Stimulated activated CD4-positive, alpha-beta T cell treated with anti-CD3 and anti-CD28 coated beads, Interleukin-4, amount 100 ng/mL, for 4 hours (primary cell): ENCODE measurements around the gene ZBTB12.
"Not testable (repeated sequence)": the region's sequence is repeated elsewhere in the genome, so short reads cannot be mapped to it uniquely, and the experiment has no call there.

Source experiments
- DNase-seq, 2 experiments: peaks; one replicate each; pipeline ENCODE4 v3.0.0-alpha.2; 2020

Gene ZBTB12

DNA sequence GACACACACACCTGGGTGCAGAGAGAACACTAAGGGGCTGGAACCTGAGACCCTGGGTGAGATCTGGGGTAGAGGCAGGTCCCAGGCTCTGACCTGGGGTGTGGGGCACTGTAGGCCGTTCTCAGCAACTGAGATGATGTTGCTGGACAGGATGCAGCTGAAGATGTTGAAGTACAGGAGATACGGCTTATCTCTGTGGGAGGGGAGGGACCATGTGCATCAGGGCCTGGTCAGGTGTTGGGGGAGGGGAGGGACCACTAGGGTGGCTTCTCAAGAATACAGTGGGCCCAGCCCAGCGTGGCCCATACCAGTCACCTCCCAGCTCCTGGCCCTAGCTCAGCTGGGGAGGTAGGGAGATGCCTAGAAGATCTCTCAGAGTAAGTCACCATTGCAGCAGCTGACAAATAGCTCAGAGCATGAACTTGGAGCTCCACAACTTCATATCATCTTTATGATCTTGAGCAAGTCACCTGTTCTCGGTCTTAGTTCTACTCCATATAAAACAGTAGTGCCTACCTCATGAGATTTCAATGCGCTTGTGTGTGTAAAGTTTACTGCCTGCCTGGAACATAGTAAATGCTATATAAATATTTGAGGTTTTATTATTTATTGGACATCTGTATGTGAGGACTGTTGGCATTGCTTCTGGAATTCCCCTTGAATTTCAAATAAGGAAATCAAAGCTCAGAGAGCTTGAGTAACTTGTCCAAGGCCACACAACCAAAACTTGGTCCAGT, 26.9 kb downstream of the ZBTB12 start:
- no peak for DNase-seq

DNA sequence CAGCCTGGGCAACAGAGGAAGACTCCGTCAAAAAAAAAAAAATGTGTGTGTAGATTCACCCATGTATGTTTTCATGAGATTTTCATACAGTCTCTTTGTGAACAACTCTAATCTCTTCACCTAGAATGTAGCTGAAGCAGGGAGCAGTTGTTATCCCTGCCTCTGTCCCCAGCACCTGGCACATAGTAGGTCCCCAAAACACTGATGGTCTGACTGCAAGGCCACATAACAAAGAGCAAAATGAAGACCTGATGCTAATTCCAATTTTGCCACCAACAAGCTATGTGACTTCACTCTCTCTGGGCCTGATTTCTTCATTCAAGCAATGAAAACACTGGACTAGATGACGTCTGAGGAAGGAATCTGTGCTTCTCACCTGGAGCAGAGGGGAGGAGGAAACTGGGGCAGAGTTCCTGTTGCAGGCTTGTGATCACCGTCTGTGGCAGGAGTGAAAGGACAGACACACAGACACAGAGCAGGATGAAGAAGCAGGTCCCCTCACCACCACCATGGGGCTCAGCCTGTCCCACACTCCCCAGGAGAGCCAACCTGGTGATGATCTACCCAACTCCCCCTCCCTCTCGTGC, 27.7 kb downstream of the ZBTB12 start:
- no peak for DNase-seq

DNA sequence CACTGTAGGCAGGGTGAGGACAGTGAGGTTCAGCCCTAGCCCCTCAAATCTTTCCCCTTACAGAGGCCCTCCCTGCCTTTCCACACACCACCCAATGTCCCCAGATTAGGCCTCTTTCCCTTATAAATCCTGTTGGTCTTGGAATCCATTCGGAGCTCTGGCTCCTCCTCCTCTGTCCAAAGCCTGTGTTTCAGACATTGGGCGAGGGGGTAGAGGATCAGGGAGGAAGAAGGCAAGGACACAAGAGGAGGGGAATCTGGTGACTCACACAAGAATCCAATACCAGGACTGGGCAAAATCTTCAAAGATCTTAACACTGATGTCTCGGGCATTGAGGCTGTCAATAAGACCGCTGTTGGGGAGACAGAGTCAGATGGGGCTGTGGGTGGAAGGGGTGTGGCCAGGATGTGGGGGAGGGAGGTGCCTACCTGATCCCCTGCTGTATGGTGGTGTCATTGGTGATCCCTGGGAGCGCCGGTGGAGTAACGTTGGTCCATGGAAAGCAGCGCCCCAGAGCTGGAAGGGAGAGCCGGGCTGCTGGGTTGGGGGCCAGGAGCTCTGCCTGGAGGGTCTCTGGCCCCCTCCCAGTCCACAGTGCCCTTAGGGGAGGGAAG, 30.7 kb downstream of the ZBTB12 start:
- no peak for DNase-seq

DNA sequence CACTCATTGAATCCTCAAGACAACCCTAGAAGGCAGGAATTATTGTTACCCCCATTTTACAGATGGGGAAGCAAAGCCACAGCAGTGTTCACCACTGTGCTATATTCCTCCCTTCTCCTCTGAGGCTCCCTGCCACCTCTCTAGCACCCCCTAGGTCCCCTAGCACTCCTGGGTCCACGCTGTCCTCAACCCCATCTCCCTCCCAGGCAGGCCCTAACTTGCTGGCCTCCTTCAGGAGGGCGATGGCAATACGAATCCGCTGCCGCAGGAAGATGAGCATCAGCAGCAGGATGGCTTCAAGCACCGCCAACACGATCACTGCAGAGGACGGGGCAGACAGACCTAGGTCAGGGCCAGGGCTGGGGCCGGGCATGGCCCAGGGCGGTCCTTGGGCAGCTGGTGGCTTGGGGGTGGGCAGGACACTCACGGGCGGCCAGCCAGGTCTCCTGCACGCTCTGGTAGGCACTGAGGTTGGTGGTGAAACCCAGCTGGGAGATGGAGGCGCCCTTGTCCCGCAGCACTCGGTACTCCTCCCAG, 31.4 kb downstream of the ZBTB12 start:
- no peak for DNase-seq

DNA sequence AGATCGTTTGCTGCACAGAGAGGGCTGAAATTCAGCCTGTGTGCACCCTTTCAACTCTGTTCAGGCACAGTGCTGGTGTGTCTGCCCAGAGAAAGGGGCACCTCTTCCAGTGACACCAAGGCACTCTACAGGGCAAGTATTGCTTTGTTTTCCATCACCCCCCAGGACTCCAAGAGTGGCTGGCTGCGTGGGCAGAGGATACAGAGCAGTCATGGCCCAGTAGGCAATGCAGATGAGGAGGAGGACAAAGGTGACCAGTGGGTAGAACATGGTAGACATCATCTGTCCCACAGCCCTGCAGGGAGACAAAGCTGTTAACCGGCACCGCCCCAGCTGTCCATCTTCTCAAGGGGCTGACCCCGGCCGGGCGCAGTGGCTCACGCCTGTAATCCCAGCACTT, 32.5 kb downstream of the ZBTB12 start:
- no peak for DNase-seq

DNA sequence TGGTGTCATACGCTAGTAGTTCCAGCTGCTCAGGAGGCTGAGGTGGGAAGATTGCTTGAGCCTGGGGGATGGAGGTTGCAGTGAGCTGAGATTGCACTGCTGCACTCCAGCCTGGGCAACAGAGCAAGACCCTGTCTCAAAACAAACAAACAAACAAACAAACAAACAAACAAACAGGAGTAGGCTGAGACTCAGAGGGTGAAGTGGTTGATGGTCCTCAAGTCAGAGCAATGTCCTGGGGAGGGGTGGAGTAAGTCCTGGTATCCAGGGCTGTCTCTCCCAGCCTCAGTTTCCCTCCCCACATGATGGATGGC, 33.3 kb downstream of the ZBTB12 start:
- DNase-seq: not testable (repeated sequence)

DNA sequence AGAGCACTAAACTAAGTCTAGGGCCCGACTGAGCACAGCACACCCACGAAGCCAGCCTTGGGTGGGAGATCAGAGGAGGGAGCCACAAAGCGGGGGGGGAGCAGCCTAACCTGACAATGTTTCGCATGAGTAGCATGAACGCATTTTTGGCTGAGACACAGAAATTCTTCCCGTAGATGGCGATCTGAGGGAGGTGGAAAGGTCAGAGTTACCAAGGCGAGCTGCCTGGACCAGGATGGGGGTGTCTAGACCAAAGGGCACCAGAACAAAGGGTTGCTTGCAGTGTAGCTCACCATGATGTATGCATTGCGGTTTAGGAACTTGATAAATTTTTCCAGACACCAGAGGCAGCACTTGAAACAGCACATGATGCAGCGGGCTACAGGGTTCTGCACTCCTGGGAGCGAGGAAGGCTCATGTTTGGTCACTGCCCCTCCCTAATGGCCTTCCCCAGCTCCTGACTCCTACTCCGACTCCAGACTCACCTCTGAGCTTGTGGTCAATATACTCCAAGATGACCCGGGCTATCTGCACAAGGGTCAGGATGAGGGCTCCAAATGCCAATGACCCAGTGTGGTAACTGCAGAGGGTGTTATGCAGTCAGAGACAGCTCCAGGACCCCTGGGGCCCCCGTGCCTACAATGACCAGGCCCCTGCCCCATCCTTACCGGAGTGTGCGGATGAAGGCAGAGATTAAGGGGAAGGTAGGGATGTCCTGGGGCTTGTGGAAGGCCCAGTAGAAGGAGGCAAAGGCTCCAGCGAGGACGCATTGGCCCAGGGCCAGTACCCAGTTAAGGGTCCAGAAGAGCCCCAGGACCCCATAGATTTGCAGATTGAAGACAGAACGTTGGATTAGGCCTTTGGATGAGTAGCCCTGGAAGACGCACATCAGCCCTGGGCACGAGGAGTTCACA, 36.4 kb downstream of the ZBTB12 start:
- DNase-seq: no peak

DNA sequence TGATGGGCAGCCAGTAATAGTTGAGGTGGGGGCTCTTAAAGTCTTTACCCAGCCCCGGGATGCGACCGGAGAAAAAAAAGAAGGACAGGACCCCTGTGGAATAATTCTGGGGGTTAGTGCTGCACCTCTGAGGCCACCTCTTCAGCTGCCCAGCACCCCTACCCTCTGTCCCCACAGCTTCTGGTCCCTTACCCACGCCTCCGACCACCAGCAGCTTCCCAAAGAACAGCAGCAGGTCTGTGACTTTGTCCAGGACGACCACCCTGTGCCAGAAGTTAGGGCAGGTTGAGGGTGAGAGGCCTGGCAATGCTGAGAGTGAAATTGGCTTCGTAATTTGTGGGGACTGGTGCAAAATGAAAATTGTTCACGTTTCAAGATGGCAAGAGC, 37.1 kb downstream of the ZBTB12 start:
- no peak for DNase-seq

DNA sequence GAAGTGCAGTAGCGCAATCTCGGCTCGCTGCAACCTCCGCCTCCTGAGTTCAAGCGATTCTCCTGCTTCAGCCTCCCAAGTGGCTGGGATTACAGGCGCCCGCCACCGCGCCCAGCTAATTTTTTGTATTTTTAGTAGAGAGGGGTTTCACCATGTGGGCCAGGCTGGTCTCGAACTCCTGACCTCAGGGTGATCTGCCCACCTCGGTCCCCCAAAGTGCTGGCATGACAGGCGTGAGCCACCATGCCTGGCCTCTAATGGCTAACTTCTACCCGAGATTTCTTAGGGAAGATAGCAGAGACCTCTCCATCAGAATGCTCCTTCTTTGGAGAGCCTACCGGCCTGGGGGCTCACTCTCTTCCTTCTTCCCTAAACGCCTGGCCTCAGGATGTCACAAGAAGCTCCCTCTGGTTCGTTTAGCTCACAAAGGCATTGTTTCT, 37.7 kb downstream of the ZBTB12 start:
- not testable (repeated sequence) for DNase-seq

DNA sequence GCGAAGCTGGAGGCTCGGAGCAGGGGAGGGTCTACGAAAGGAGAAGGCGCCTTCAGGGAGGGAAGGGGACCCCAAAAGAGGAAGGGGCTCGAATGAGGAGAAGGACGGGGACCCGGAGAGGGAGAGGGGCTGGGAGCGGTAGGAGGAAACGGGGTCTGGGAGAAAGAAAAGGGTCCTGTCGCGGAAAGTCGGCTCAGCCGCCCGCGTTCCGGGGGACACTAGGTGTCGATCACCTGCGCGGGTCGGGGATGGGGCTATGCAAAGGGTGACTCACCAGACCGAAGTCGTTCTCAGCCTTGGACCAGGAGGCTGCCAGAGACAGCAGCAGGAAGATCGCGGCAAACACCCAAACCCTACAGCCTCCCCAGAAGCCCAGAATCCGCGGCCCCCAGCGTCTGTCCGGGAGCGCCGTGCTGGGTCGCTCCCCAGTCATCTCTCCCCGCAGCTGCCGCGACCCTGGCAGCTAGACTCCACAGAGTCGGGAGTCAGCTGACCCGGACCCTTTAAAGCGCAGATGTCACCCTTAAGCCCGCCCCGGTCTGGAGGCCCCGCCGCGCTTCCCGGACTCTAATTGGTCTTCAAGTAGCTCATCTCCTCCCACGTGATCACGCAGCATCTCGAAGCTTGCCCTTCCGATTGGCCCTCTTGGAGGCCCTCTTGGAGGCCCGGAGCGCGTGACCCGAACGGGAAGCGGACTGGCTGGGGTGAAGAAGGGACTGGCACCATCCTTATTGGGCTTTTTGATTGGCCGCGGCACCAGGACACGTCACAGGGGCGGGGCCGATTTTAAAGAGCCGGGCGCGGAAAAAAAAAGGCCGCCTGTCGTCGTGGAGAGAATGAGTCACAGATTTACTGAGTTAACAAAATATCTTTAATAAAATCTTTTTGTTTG, 39.3 kb downstream of the ZBTB12 start, which contains the start of gene NEU1:
TSS of gene NEU1 (minus strand) at position 478 of the 892 bp plus-strand sequence. CDS start at position 433, 45 bp downstream.
- peak; percentile 96 to 100 for DNase-seq

DNA sequence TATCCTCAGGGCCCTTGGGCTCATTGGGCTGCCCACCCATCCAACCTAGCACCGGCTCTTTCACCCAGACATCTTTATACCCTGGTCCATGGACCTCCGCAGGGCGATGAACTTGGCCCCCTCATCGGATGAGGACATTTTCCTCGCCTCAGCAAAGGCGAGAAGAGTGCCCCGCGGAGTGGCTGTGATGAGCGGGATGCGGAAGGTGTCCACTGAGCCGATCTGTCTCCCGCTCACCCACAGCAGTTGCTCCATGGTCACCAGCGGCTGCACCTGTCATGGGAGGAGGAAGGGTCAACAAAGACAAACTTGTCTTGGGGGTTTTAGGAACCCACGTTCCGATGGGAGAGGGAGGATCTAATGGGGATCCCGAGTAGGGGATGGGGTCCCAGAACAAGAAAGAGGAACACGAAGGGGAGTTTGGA, 40.0 kb downstream of the ZBTB12 start:
- DNase-seq: no peak

DNA sequence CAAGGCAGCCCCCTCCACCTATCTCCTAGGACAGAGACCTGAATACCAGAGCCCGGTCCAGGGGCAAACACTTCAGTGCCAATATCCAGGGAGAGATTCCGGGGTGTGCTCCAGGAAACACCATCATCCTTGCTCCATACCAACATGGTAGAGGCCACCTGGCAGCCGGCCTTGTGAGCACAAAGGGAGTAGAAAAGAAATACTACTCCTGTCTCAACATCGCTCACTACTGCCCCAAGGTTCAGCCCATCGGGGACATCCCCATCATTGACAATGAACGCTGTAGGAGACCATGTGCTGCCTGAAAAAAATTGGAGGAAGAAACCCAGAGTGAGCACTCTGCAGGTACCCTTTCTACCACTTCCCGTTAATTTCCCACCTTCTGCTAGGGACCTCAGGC, 40.7 kb downstream of the ZBTB12 start:
- no peak for DNase-seq

DNA sequence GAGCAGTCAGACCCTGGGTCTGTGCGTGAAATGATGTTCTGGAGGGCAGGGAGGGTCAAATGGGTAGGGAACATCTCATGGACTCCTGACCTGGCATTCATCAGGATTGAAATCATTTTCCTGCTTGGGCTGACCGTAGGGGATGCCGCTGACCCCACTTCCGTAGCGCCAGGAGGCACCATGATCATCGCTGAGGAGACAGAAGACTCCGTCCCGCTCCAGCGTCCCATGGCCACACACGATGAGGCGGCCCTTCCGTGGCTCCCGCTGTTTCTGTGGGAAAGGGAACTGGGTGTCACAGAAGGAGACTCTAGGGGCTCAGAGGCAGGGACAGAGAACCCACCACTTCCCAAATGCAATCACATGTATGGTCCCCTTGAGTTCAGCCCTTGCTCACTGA, 41.5 kb downstream of the ZBTB12 start:
- DNase-seq: no peak

DNA sequence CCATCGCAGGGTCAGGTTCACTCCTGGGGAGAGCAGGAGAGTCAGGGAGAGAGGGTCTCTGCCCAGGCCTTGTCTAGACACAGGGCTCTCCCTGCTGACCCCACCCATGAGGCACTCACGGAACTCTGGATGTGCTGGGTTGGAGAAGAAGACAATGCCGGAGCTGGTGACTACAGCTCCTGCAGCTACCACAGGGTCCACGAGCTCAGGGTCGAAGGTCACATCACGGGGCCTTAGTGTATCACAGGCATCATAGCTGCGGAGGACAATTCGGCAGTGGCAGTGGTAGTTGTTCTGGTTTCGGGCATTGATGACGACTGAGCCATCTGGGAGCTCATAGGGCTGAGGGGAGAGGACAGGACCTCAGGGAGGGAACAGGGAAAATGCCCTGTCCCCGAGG, 42.0 kb downstream of the ZBTB12 start:
- DNase-seq: no peak

DNA sequence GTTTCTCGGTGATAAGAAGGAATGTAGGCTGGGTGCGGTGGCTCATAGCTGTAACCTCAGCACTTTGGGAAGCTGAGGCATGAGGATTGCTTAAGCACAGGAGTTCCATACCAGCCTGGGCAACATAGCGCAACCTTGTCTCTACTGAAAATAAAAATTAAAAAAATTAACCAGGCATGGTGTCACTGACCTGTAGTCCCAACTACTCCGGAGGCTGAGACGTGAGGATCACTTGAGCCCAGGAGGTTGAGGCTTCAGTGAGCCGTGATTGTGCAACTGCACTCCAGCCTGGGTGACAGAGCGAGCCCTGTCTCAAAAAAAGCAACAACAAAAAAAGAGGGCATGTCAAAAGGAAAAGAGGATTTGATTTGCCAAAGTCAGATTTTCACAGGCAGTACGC, 43.2 kb downstream of the ZBTB12 start:
- no peak for DNase-seq

DNA sequence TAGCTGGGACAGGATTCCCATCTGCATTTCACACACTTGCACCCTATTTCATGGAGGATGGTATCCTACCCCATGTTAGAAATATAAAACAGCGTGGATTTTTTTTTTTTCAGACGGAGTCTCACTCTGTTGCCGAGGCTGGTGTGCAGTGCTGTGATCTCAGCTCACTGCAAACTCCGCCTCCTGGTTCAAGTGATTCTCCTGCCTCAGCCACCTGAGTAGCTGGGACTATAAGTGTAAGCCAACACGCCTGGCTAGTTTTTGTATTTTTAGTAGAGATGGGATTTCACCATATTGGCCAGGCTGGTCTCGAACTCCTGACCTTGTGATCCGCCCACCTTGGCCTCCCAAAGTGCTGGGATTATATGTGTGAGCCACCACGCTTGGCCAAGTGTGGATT, 44.1 kb downstream of the ZBTB12 start:
- not testable (repeated sequence) for DNase-seq

DNA sequence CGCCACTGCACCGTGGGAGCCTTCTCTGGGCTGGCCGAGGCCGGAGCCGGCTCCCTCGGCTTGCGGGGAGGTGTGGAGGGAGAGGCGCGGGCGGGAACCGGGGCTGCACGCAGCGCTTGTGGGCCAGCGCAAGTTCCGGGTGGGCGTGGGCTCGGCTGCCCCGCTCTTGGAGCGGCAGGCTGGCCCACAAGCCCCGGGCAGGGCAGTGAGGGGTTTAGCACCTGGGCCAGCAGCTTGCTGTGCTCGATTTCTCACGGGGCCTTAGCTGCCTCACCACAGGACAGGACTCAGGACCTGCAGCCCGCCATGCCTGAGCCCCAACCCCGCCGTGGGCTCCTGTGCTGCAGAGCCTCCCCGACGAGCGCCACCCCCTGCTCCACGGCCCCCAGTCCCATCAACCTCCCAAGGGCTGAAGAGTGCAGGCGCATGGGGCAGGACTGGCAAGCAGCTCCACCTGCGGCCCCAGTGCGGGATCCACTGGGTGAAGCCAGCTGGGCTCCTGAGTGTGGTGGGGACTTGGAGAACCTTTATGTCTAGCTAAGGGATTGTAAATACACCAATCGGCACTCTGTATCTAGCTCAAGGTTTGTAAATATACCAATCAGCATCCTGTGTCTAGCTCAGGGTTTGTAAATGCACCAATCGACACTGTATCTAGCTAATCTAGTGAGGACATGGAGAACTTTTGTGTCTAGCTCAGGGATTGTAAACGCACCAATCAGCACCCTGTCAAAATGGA, 49.7 kb downstream of the ZBTB12 start:
- DNase-seq: not testable (repeated sequence)

DNA sequence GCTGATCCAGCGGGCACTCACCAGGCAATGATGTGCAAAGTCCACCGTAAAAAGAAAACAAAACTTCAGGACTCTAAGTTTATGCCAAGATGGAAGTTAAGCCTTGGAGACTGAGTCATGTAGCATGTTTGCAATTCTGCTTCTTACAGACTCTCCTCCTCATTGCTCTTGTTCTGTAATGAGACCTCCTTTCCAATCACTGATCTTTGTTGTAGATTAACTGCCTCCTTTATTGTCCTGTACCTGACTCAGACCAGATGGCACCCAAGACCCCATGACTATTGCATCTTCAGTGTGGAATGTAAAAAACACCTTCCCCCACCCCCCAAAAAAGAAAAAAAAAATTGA, 50.4 kb downstream of the ZBTB12 start:
- no peak for DNase-seq

DNA sequence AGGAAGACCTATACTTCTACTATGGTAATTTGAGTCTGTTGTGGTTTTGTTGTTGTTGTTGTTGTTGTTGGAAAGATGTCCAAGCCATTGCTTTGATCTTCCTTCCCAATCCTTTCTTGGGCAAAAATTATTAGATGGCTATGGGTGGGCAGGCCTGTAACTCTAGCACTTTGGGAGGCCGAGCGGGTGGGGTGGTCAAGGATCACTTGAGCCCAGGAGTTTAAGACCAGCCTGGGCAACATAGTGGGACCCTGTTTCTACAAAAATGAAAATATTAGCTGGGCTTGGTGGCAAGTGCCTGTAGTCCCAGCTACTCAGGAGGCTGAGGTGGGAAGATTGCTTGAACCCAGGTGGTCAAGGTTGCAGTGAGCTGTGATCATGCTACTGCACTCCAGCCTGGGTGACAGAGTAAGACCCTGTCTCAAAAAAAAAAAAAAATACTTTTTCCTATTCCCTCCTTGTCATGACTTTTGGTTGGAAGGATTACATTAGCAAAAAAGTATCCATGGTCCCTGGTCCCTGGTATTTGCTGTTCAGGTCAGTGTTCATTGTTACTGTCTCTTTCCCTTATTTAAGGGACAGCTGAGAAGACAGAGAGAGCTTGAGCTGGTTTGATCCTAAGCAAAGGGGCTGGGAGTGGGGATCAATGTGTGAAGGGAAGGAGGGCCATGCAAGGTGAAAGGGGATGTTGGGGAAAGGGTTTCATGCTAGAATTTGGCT, 51.0 kb downstream of the ZBTB12 start:
- no peak for DNase-seq
